Mesendoderm (in vitro differentiated cells): ENCODE data around the gene HOXC5.

Experiments
- DNase-seq: peaks from one replicate; pipeline ENCODE4 v3.0.0; 2013
- H2AK5ac ChIP-seq: 2 replicates; pipeline ENCODE4 v1.6.1; 2013; ENCODE audit warnings: low read length, inconsistent platforms
- H2BK120ac ChIP-seq: 2 replicates; pipeline ENCODE4 v1.6.1; 2013; ENCODE audit warnings: low read depth, mild to moderate bottlenecking, low read length, moderate library complexity, mixed read lengths
- H2BK15ac ChIP-seq: replicated peaks from 2 replicates; pipeline ENCODE4 v1.6.1; 2013; ENCODE audit warnings: low read depth, mild to moderate bottlenecking, moderate library complexity
- H2BK5ac ChIP-seq: 2 replicates; pipeline ENCODE4 v1.6.1; 2013; ENCODE audit warnings: low read length, inconsistent platforms
- H3K18ac ChIP-seq: 2 replicates; pipeline ENCODE4 v1.6.1; 2013; ENCODE audit warnings: mild to moderate bottlenecking, low read length, mixed read lengths
- H3K23ac ChIP-seq: one replicate; pipeline ENCODE4 v1.6.1; 2013; ENCODE audit warnings: low read length
- H3K27ac ChIP-seq: 2 replicates; pipeline ENCODE4 v1.5.1; 2013; ENCODE audit warnings: low read depth, mild to moderate bottlenecking, inconsistent platforms, low read length, moderate library complexity
- H3K27me3 ChIP-seq: 2 replicates; pipeline ENCODE4 v1.6.1; 2013; ENCODE audit warnings: low read length, control low read depth, mild to moderate bottlenecking, inconsistent platforms; ENCODE audit not compliant: insufficient read depth, poor library complexity
- H3K36me3 ChIP-seq: 2 replicates; pipeline ENCODE4 v1.6.1; 2013; ENCODE audit warnings: low read length, inconsistent platforms; ENCODE audit not compliant: control insufficient read depth, insufficient read depth
- H3K4ac ChIP-seq: one replicate; pipeline ENCODE4 v1.6.1; 2013; ENCODE audit warnings: low read depth, mild to moderate bottlenecking, low read length, moderate library complexity
- H3K4me1 ChIP-seq: 2 replicates; pipeline ENCODE4 v1.6.1; 2013; ENCODE audit warnings: low read depth, low read length, inconsistent platforms; ENCODE audit not compliant: control insufficient read depth
- H3K4me2 ChIP-seq: 2 replicates; pipeline ENCODE4 v1.6.1; 2013; ENCODE audit warnings: low read length
- H3K4me3 ChIP-seq: 2 replicates; pipeline ENCODE4 v1.5.1; 2013; ENCODE audit warnings: mild to moderate bottlenecking, low read length
- H3K56ac ChIP-seq: one replicate; pipeline ENCODE4 v1.6.1; 2013; ENCODE audit warnings: low read length
- H3K79me1 ChIP-seq: 2 replicates; pipeline ENCODE4 v1.6.1; 2013; ENCODE audit warnings: low read length, inconsistent platforms
- H3K79me2 ChIP-seq: 2 replicates; pipeline ENCODE4 v1.6.1; 2013; ENCODE audit warnings: mild to moderate bottlenecking, low read length; ENCODE audit not compliant: control insufficient read depth, insufficient read depth
- H3K9ac ChIP-seq: 2 replicates; pipeline ENCODE4 v1.6.1; 2013; ENCODE audit warnings: low read length, inconsistent platforms
- H4K5ac ChIP-seq: one replicate; pipeline ENCODE4 v1.6.1; 2013; ENCODE audit warnings: low read length
- H4K8ac ChIP-seq: one replicate; pipeline ENCODE4 v1.6.1; 2013; ENCODE audit warnings: low read depth, mild to moderate bottlenecking, control low read depth, low read length, moderate library complexity
- WGBS: extraction: QIAGEN DNeasy Blood & Tissue Kit; methylation state at CpG from one replicate; pipeline ENCODE4 v1.1.7; 2013; ENCODE audit warnings: low lambda C conversion rate, missing lambda C conversion rate; ENCODE audit not compliant: insufficient coverage; ENCODE audit errors: extremely low coverage; 5-methylcytosine and 5-hydroxymethylcytosine counted together

Gene HOXC5

GRCh38 chr12:54012631-54013409 lies 20.0 kb upstream of the HOXC5 start:
- no peak overlapping the region for H3K4me3 ChIP-seq
- no peaks in the 10 kb centered on the region for H3K79me2 ChIP-seq
- no peak overlapping the region for H2BK120ac ChIP-seq
- H3K4me1 ChIP-seq = no peaks in the 10 kb centered on the region
- H4K5ac ChIP-seq = no peak overlapping the region
- no peaks in the 10 kb centered on the region for H3K79me1 ChIP-seq
- no peak overlapping the region for H3K4me2 ChIP-seq
- no peak overlapping the region for H3K27ac ChIP-seq
- no peak overlapping the region for H3K56ac ChIP-seq
- H4K8ac ChIP-seq = no peak overlapping the region
- no peak overlapping the region for H3K4ac ChIP-seq
- H3K18ac ChIP-seq = no peak overlapping the region
- H3K23ac ChIP-seq = no peak overlapping the region
- H2BK5ac ChIP-seq = no peak overlapping the region
- no peak for DNase-seq
- H3K9ac ChIP-seq = no peak overlapping the region
- H2BK15ac ChIP-seq = no peak overlapping the region
- no peaks in the 10 kb centered on the region for H3K36me3 ChIP-seq
- no peak overlapping the region for H2AK5ac ChIP-seq
- H3K27me3 ChIP-seq = peaks cover 83% of the 10 kb centered on the region
- WGBS = no CpG with 5 or more reads among the region's 6 CpGs

GRCh38 chr12:54014377-54015017 lies 18.4 kb upstream of the HOXC5 start:
- H2BK15ac ChIP-seq = no peak overlapping the region
- no peak for DNase-seq
- H3K4me1 ChIP-seq = peaks cover 2% of the 10 kb centered on the region
- no peak overlapping the region for H3K56ac ChIP-seq
- H3K27me3 ChIP-seq = peaks cover 77% of the 10 kb centered on the region
- H3K4ac ChIP-seq = no peak overlapping the region
- no peak overlapping the region for H3K9ac ChIP-seq
- no peak overlapping the region for H2BK120ac ChIP-seq
- H4K8ac ChIP-seq = no peak overlapping the region
- H3K79me2 ChIP-seq = no peaks in the 10 kb centered on the region
- no peak overlapping the region for H3K4me2 ChIP-seq
- WGBS = no CpG with 5 or more reads among the region's 36 CpGs
- no peak overlapping the region for H2BK5ac ChIP-seq
- H3K23ac ChIP-seq = no peak overlapping the region
- no peak overlapping the region for H4K5ac ChIP-seq
- H2AK5ac ChIP-seq = no peak overlapping the region
- H3K27ac ChIP-seq = no peak overlapping the region
- H3K18ac ChIP-seq = no peak overlapping the region
- no peaks in the 10 kb centered on the region for H3K79me1 ChIP-seq
- no peak overlapping the region for H3K4me3 ChIP-seq
- H3K36me3 ChIP-seq = no peaks in the 10 kb centered on the region

GRCh38 chr12:54015018-54015931 lies 17.6 kb upstream of the HOXC5 start:
- WGBS = no CpG with 5 or more reads among the region's 23 CpGs
- Histone ChIP-seq H3K79me1 (no peaks in the 10 kb centered on the region), H2BK15ac (no peak overlapping the region), H3K79me2 (no peaks in the 10 kb centered on the region), H3K4me3 (no peak overlapping the region), H4K8ac (no peak overlapping the region), H3K36me3 (no peaks in the 10 kb centered on the region), H3K4ac (no peak overlapping the region), H3K9ac (no peak overlapping the region), H3K18ac (no peak overlapping the region), H3K4me2 (no peak overlapping the region), H2BK120ac (no peak overlapping the region), H3K23ac (no peak overlapping the region), H3K4me1 (peaks cover 2% of the 10 kb centered on the region), H2AK5ac (no peak overlapping the region), H3K27ac (no peak overlapping the region), H4K5ac (no peak overlapping the region), H2BK5ac (no peak overlapping the region), H3K56ac (no peak overlapping the region), H3K27me3 (peaks cover 77% of the 10 kb centered on the region)
- no peak for DNase-seq

GRCh38 chr12:54016051-54016450 lies 16.8 kb upstream of the HOXC5 start:
- Histone ChIP-seq H2BK15ac (no peak overlapping the region), H3K79me1 (no peaks in the 10 kb centered on the region), H3K4ac (no peak overlapping the region), H3K23ac (no peak overlapping the region), H3K18ac (no peak overlapping the region), H3K56ac (no peak overlapping the region), H3K9ac (no peak overlapping the region), H3K36me3 (no peaks in the 10 kb centered on the region), H3K79me2 (no peaks in the 10 kb centered on the region), H2BK5ac (no peak overlapping the region), H4K8ac (no peak overlapping the region), H3K4me2 (no peak overlapping the region), H2AK5ac (no peak overlapping the region), H3K27ac (no peak overlapping the region), H3K4me3 (no peak overlapping the region), H3K4me1 (peaks cover 2% of the 10 kb centered on the region), H2BK120ac (no peak overlapping the region), H3K27me3 (peaks cover 77% of the 10 kb centered on the region), H4K5ac (no peak overlapping the region)
- DNase-seq = no peak
- WGBS = no CpG with 5 or more reads among the region's 3 CpGs

- no peak overlapping the region for H3K4me3 ChIP-seq
- no peak overlapping the region for H2BK15ac ChIP-seq
- no peak overlapping the region for H3K9ac ChIP-seq
- H3K4me1 ChIP-seq = peaks cover 2% of the 10 kb centered on the region
- no peak overlapping the region for H2AK5ac ChIP-seq
- H3K23ac ChIP-seq = no peak overlapping the region
- WGBS = no CpG with 5 or more reads among the region's 25 CpGs
- no peak overlapping the region for H4K5ac ChIP-seq
- H3K4ac ChIP-seq = no peak overlapping the region
- no peak overlapping the region for H3K56ac ChIP-seq
- H3K79me1 ChIP-seq = no peaks in the 10 kb centered on the region
- no peak overlapping the region for H3K27ac ChIP-seq
- H2BK120ac ChIP-seq = no peak overlapping the region
- H3K27me3 ChIP-seq = peaks cover 77% of the 10 kb centered on the region
- no peak overlapping the region for H4K8ac ChIP-seq
- no peak overlapping the region for H2BK5ac ChIP-seq
- no peaks in the 10 kb centered on the region for H3K36me3 ChIP-seq
- H3K18ac ChIP-seq = no peak overlapping the region
- DNase-seq = no peak
- H3K79me2 ChIP-seq = no peaks in the 10 kb centered on the region
- no peak overlapping the region for H3K4me2 ChIP-seq
Measured at GRCh38 chr12:54016478-54016964, 16.3 kb upstream of the HOXC5 start.
